Measurements from ENCODE around the gene OR13C9. TPM values are rescaled to one million over a fixed set of nuclear protein-coding genes. Genes with fewer than 3 reads are reported as not detected.
"Not testable (repeated sequence)": the region's sequence is repeated elsewhere in the genome, so short reads cannot be mapped to it uniquely, and the experiment has no call there.

Gene OR13C9
- polyA plus RNA-seq (2013, experiment 1 of 2; ENCODE audit: insufficient read length) = not detected
- not detected for polyA plus RNA-seq (2013, experiment 2 of 2; ENCODE audit: insufficient read length)

GRCh38 chr9:104618104-104618503 is at the start of gene OR13C9:
Gene OR13C9 (minus strand): TSS chr9:104618204. CDS start chr9:104618204, 0 bp downstream.
- DNase-seq = no peak

GRCh38 chr9:104658496-104659195 is 40.6 kb upstream of the OR13C9 start:
- DNase-seq = no peak

GRCh38 chr9:104635456-104635855 is 17.5 kb upstream of the OR13C9 start:
- DNase-seq = peak; percentile 53

- no peak for DNase-seq
Measured at GRCh38 chr9:104633976-104634520, 16.0 kb upstream of the OR13C9 start.

GRCh38 chr9:104625964-104626363 is 8.0 kb upstream of the OR13C9 start:
- DNase-seq = not testable (repeated sequence)

- peak; percentile 16 for DNase-seq
Measured at GRCh38 chr9:104617418-104617817, 586 bp downstream of the OR13C9 start.

GRCh38 chr9:104611213-104611612 is 6.8 kb downstream of the OR13C9 start:
- no peak for DNase-seq

- DNase-seq = no peak
Measured at GRCh38 chr9:104608336-104608735, 9.7 kb downstream of the OR13C9 start.

GRCh38 chr9:104606152-104606551 is 11.9 kb downstream of the OR13C9 start:
- no peak for DNase-seq

GRCh38 chr9:104605527-104605926 is 12.5 kb downstream of the OR13C9 start, which contains the start of gene OR13C2:
Gene OR13C2 (minus strand): TSS chr9:104605627. CDS start chr9:104605627, 0 bp downstream.
- not testable (repeated sequence) for DNase-seq

- DNase-seq = no peak
Measured at GRCh38 chr9:104604801-104605200, 13.2 kb downstream of the OR13C9 start.

- DNase-seq = not testable (repeated sequence)
Measured at GRCh38 chr9:104599313-104599712, 18.7 kb downstream of the OR13C9 start, which contains the start of gene OR13C5. Gene OR13C5 (minus strand): TSS chr9:104599413. CDS start chr9:104599413, 0 bp downstream.

GRCh38 chr9:104598749-104599148 is 19.3 kb downstream of the OR13C9 start:
- not testable (repeated sequence) for DNase-seq

GRCh38 chr9:104589626-104590025 is 28.4 kb downstream of the OR13C9 start:
- peak; percentile 45 for DNase-seq

- peak; percentile 95 for DNase-seq
Measured at GRCh38 chr9:104586496-104587180, 31.4 kb downstream of the OR13C9 start.

- no peak for DNase-seq
Measured at GRCh38 chr9:104580562-104580961, 37.4 kb downstream of the OR13C9 start.

- DNase-seq = no peak
Measured at GRCh38 chr9:104577263-104577662, 40.7 kb downstream of the OR13C9 start.

- DNase-seq = peak; percentile 48
Measured at GRCh38 chr9:104575456-104575855, 42.5 kb downstream of the OR13C9 start.

- no peak for DNase-seq
Measured at GRCh38 chr9:104572612-104573011, 45.4 kb downstream of the OR13C9 start.

- no peak for DNase-seq
Measured at GRCh38 chr9:104568868-104569267, 49.1 kb downstream of the OR13C9 start, which contains the start of gene OR13C8. Gene OR13C8 (plus strand): TSS chr9:104569168. CDS start chr9:104569168, 0 bp downstream.

Measured in fibroblast of skin of abdomen (primary cell).